Pancreas (tissue), 10 donors: ENCODE data around the gene ZBTB43. TPM values are rescaled to one million over a fixed set of nuclear protein-coding genes. Genes with fewer than 3 reads are reported as not detected.

ENCODE experiments used
- ATAC-seq, 4 donors: fragments of 200-7000 bp; cut with Tn5 transposase; one replicate each; pipeline versions ENCODE4 v1.8.0 to v1.9.1; 2020; ENCODE audit warnings: mild to moderate bottlenecking in 4 of 4, moderate library complexity in 4 of 4
- DNase-seq, 6 donors: peaks; one replicate each; pipeline ENCODE4 v3.0.0-alpha.2; 2020
- FAIRE-seq: peaks from 2 replicates; lab custom pipeline; 2012; peaks lifted over from hg19 to GRCh38; lab: Jason Lieb, UNC
- H3K27ac ChIP-seq, 4 donors: fragments of 200-600 bp; sonication (generic); 1 replicate in 3 of 4; 2 replicates in 1 of 4; pipeline versions ENCODE4 v1.5.0 to v1.8.0; 2020
- H3K27me3 ChIP-seq, 4 donors: fragments of 200-600 bp; one replicate each; pipeline ENCODE4 v1.8.0; 2021
- H3K36me3 ChIP-seq, 3 donors: fragments of 200-600 bp; sonication (generic) in 1 of 3; one replicate each; pipeline versions ENCODE4 v1.5.0 to v1.8.0; 2020 to 2021
- H3K4me1 ChIP-seq, 3 donors: fragments of 200-600 bp; one replicate each; pipeline ENCODE4 v1.8.0; 2021
- H3K4me3 ChIP-seq, 4 donors: fragments of 200-600 bp; sonication (generic) in 2 of 4; one replicate each; pipeline versions ENCODE4 v1.5.0 to v1.8.0; 2020 to 2021
- H3K9me3 ChIP-seq, 4 donors: fragments of 200-600 bp; one replicate each; pipeline ENCODE4 v1.8.0; 2021
- WGBS, 2 donors: extraction: QIAGEN DNeasy Blood & Tissue Kit; methylation state at CpG; one replicate each; pipeline ENCODE4 v1.1.7; 2013; 5-methylcytosine and 5-hydroxymethylcytosine counted together
- intact Hi-C, 3 donors: fragments of 100-400 bp; cut with DNase I; formaldehyde crosslinking; loops; one replicate each; pipeline versions ENCODE4 v1.11.1 to v1.14.2; 2022
- polyA plus RNA-seq, 2 donors: library from polyadenylated mRNA; stranded (reverse); fragments of 200-250 nt; gene quantifications; one replicate each; pipeline ENCODE4 v1.2.3, GENCODE V29; 2013
- total RNA-seq, 6 donors: library from RNA; stranded (reverse); fragmentation: NEBNext Ultra II Directional in 4 of 6; extraction: Animal tissue kit (Norgen Biotek cat#: 25700) in 4 of 6; gene quantifications; one replicate each; pipeline versions ENCODE4 v1.2.1 to v1.2.4, GENCODE V29; 2021 to 2023
- TF ChIP-seq, protein P1 (sequence below), 4 donors: fragments of 200-600 bp; sonication (generic) in 3 of 4; IDR thresholded peaks; one replicate each; pipeline versions ENCODE4 v1.5.0 to v1.8.0; 2021; ENCODE audit warnings: antibody characterized with exemption in 4 of 4
- donor health status: healthy with polysubstance abuse.
- donor health status: DM: no; HTN: no; CAD: no; lungs with moderate emphysema.
- donor health status: DM: no; HTN: no; CAD: no.
- donor health status: control.
- donor health status: control.
- donor health status: Bipolar disorder and iron deficiency.
- donor health status: DM: yes; HTN: yes; CAD: no.
- donor health status: DM: no; HTN: no; CAD: no.
- donor health status: DM: no; HTN: no; CAD: no.
- donor health status: DM: yes; HTN: yes; CAD: no.

Gene ZBTB43
- total and polyA plus RNA-seq, 8 donors = 2.2 to 8.5 (median 5.7) TPM

DNA sequence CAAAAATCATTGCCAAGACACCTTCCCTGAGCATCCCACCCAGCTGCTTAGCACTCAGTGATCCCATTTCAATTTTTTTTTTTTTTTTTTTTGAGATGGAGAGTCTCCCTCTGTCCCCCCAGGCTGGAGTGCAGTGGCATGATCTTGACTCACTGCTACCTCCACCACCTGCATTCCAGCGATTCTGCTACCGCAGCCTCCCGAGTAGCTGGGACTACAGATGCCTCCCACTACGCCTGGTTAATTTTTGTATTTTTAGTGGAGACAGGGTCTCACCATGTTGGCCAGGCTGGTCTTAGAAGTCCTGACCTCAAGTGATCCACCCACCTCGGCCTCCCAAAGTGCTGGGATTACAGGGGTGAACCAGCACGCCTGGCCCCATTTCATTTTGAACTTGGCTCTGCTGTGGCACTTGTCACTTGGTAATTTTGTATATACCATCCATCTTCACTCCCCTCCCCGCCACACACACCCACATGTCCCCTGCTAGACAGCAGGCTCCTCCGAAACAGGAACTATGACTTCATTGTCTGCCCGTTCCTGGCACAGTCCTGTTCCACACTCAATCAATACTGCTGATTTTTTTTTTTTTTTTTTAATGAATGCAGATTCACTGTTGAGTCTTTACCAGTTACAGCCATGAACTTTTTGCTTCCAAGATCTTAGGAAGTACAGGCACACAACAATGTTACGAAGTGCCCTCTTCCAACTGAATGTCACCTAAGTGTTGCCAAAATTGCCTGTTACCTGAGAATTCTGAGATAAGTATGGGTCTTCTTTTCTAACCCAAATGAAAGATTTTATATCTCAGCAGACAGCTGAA, 38.3 kb downstream of the ZBTB43 start:
- H3K9me3 ChIP-seq = no peaks in the 10 kb centered on the region
- no peaks in the 10 kb centered on the region for H3K4me1 ChIP-seq
- H3K36me3 ChIP-seq = no peaks in the 10 kb centered on the region
- TF ChIP-seq, protein P1, sequence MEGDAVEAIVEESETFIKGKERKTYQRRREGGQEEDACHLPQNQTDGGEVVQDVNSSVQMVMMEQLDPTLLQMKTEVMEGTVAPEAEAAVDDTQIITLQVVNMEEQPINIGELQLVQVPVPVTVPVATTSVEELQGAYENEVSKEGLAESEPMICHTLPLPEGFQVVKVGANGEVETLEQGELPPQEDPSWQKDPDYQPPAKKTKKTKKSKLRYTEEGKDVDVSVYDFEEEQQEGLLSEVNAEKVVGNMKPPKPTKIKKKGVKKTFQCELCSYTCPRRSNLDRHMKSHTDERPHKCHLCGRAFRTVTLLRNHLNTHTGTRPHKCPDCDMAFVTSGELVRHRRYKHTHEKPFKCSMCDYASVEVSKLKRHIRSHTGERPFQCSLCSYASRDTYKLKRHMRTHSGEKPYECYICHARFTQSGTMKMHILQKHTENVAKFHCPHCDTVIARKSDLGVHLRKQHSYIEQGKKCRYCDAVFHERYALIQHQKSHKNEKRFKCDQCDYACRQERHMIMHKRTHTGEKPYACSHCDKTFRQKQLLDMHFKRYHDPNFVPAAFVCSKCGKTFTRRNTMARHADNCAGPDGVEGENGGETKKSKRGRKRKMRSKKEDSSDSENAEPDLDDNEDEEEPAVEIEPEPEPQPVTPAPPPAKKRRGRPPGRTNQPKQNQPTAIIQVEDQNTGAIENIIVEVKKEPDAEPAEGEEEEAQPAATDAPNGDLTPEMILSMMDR (IDR thresholded peaks at IDR 0.05) = no peak
- DNase-seq (peak in 1 of 6 donors; percentile 21), ATAC-seq (peak; percentile 68 to 85 (median 80)), FAIRE-seq (no peak)
- H3K4me3 ChIP-seq = no peak overlapping the region
- no peaks in the 10 kb centered on the region for H3K27me3 ChIP-seq
- intact Hi-C loops = no loop called here
- H3K27ac ChIP-seq = peak overlapping the region in 2 of 4 donors; percentile 63 to 68
- 42 to 50% methylated on average over 10 of the region's 10 CpGs for WGBS, 2 donors

DNA sequence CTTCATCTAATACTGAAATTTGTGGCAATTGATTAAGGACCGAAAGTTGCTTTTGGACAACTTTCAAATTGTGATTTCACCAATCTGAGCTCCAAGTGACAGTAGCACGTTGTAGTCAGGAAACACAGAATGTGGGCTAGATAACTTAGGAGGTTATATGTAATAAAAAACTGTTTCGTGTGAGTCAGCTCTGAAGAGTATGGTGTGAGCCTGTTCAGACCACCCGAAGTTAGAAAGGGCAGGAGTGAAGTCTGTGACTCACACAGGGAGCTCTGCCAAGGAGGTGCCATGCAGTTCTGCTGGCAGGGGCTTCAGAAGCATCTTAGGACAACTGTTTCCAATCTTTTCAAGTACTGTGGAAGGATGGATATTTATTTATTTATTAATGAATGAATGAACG, 39.2 kb downstream of the ZBTB43 start:
- TF ChIP-seq, protein P1 (IDR thresholded peaks at IDR 0.05) = no peak
- no peak for FAIRE-seq
- ATAC-seq = peak in 3 of 4 donors; percentile 20 to 58 (median 56)
- H3K4me3 ChIP-seq = no peak overlapping the region
- intact Hi-C loops = no loop called here
- H3K27me3 ChIP-seq = no peaks in the 10 kb centered on the region
- peak overlapping the region in 2 of 4 donors; percentile 63 to 68 for H3K27ac ChIP-seq
- no peaks in the 10 kb centered on the region for H3K36me3 ChIP-seq
- no peaks in the 10 kb centered on the region for H3K4me1 ChIP-seq
- no peaks in the 10 kb centered on the region for H3K9me3 ChIP-seq
- DNase-seq = no peak
- 36 to 37% methylated on average over 5 of the region's 5 CpGs for WGBS, 2 donors

DNA sequence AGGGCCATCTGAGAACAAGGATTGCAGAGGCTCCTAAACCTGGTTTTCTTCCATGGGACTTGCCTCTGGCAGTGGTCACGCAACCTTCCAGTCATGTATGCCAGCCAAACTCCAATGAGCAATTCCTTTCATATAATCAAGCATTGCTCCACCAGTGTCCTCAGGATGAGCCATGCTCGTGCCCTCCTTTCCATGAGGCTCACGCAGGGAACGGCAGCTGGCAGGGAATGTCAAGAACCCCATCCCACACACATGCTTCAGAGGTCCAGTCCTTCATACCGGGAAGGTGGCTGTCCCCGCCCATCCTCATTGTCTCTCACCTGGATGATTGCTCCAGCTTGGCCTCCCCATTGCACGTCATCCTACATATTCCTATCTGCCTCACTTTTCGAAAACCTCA, 42.2 kb downstream of the ZBTB43 start:
- H3K4me3 ChIP-seq = no peak overlapping the region
- WGBS, 2 donors = 83 to 88% methylated on average over 8 of the region's 8 CpGs
- no peak for FAIRE-seq

DNA sequence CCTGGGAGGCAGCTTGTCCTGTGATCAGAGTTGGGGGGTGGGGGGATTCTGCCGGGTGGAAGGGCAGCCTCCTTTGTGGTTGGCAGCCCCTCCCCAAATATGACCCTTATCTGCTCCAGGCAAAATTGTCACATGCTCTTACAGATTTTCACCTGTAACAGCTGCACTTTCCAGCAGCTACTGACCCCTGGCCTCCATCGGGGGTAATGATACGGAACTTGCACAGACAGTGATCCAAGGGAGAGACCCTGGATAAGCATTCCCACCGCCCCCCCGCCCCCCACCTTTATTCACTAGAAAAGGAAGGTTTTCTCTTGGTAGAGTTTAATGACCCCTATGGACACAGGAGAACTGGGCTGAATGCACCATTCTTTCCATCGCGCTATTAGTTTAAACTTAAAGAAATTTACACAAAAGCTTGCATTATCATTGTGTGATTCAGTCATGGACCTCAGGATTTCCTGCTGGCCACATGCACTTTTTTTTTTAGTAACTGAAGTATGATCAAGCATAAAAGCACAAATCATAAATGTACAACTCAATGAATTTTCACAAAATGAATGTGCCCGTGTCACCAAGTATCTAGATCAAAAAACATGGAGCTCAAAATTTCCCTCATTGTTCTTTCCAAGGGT, 44.9 kb downstream of the ZBTB43 start:
- Histone ChIP-seq H3K9me3 (no peaks in the 10 kb centered on the region), H3K27ac (no peak overlapping the region), H3K4me3 (no peak overlapping the region), H3K4me1 (no peaks in the 10 kb centered on the region), H3K36me3 (no peaks in the 10 kb centered on the region), H3K27me3 (no peaks in the 10 kb centered on the region)
- intact Hi-C loops = no loop called here
- DNase-seq = no peak
- 64 to 65% methylated on average over 8 of the region's 8 CpGs for WGBS, 2 donors
- no peak for FAIRE-seq
- TF ChIP-seq, protein P1 (IDR thresholded peaks at IDR 0.05) = no peak
- ATAC-seq = no peak

More for the DNA sequence above, 42.2 kb downstream of the ZBTB43 start:
- Histone ChIP-seq H3K27ac (no peak overlapping the region), H3K9me3 (no peaks in the 10 kb centered on the region), H3K4me1 (no peaks in the 10 kb centered on the region), H3K36me3 (no peaks in the 10 kb centered on the region), H3K27me3 (no peaks in the 10 kb centered on the region)
- ATAC-seq = no peak
- DNase-seq = no peak
- intact Hi-C loops = no loop called here
- TF ChIP-seq, protein P1 (IDR thresholded peaks at IDR 0.05) = no peak
